Measurements from ENCODE around the gene NFASC. TPM values are rescaled to one million over a fixed set of nuclear protein-coding genes. Genes with fewer than 3 reads are reported as not detected.

The NFASC gene
- total and polyA plus RNA-seq, 12 donors, result 4.8 to 76.7 (median 44.8) TPM

- Histone ChIP-seq H3K27ac (no peak overlapping the region), H3K4me1 (replicated peaks in 1 of 2) (no peaks in the 10 kb centered on the region), H3K27me3 (no peaks in the 10 kb centered on the region), H3K36me3 (replicated peaks in 1 of 2) (no peaks in the 10 kb centered on the region), H3K9me3 (replicated peaks in 1 of 3) (no peaks in the 10 kb centered on the region), H3K4me3 (no peak overlapping the region)
- intact Hi-C loops (cut with DNase I), result loop anchor here in 1 of 2 donors (5.0 kb wide), 1 partner anchor 69 kb away; no protein-coding TSS in a partner anchor
- no peak for DNase-seq
- no peak for TF ChIP-seq CTCF (IDR thresholded peaks at IDR 0.05)
- no peak for TF ChIP-seq POLR2A (IDR thresholded peaks at IDR 0.05)
- 47 to 73% (median 67%) methylated on average over 5 to 14 of the region's 14 CpGs; no CpG with 5 or more reads in 1 of the 4 donors for WGBS, 4 donors
Measured at GRCh38 chr1:205061227-205061626, 190.6 kb downstream of the NFASC start.

GRCh38 chr1:205061665-205062069 lies 191.0 kb downstream of the NFASC start:
- Histone ChIP-seq H3K27ac (no peak overlapping the region), H3K36me3 (replicated peaks in 1 of 2) (no peaks in the 10 kb centered on the region), H3K4me3 (no peak overlapping the region), H3K9me3 (replicated peaks in 1 of 3) (no peaks in the 10 kb centered on the region), H3K4me1 (replicated peaks in 1 of 2) (no peaks in the 10 kb centered on the region), H3K27me3 (no peaks in the 10 kb centered on the region)
- WGBS, 4 donors, result 27 to 37% (median 32%) methylated on average over 11 to 13 of the region's 13 CpGs
- DNase-seq, result peak; percentile 72 to 93 (median 78)
- intact Hi-C loops (cut with DNase I), result loop anchor here (2.0 to 5.0 kb wide), 2 partner anchors 69 to 71 kb away; no protein-coding TSS in a partner anchor
- TF ChIP-seq POLR2A (IDR thresholded peaks at IDR 0.05) (no peak), CTCF (IDR thresholded peaks at IDR 0.05) (peak; percentile 75 to 95 (median 90))

- Histone ChIP-seq H3K9me3 (replicated peaks in 1 of 3) (no peaks in the 10 kb centered on the region), H3K27ac (no peak overlapping the region), H3K4me3 (no peak overlapping the region), H3K4me1 (replicated peaks in 1 of 2) (no peaks in the 10 kb centered on the region), H3K27me3 (no peaks in the 10 kb centered on the region), H3K36me3 (replicated peaks in 1 of 2) (no peaks in the 10 kb centered on the region)
- DNase-seq, result no peak
- intact Hi-C loops (cut with DNase I), result loop anchor here (2.0 to 5.0 kb wide), 2 partner anchors 70 to 72 kb away; no protein-coding TSS in a partner anchor
- WGBS, 4 donors, result 78 to 94% (median 90%) methylated on average over 8 of the region's 8 CpGs
- TF ChIP-seq CTCF (IDR thresholded peaks at IDR 0.05) (no peak), POLR2A (IDR thresholded peaks at IDR 0.05) (no peak)
Measured at GRCh38 chr1:205062319-205062718, 191.7 kb downstream of the NFASC start.

- no peak for TF ChIP-seq POLR2A (IDR thresholded peaks at IDR 0.05)
- TF ChIP-seq CTCF (IDR thresholded peaks at IDR 0.05), result no peak
- Histone ChIP-seq H3K27me3 (no peaks in the 10 kb centered on the region), H3K9me3 (replicated peaks in 1 of 3) (no peaks in the 10 kb centered on the region), H3K27ac (no peak overlapping the region), H3K4me1 (replicated peaks in 1 of 2) (no peaks in the 10 kb centered on the region), H3K36me3 (replicated peaks in 1 of 2) (no peaks in the 10 kb centered on the region), H3K4me3 (no peak overlapping the region)
- 74 to 93% (median 90%) methylated on average over 3 of the region's 3 CpGs for WGBS, 4 donors
- DNase-seq, result no peak
- intact Hi-C loops (cut with DNase I), result loop anchor here (2.0 to 5.0 kb wide), 2 partner anchors 71 to 72 kb away; no protein-coding TSS in a partner anchor
Measured at GRCh38 chr1:205062895-205063294, 192.2 kb downstream of the NFASC start.

Measured in adrenal gland (tissue), 12 donors.